Measurements from ENCODE around the gene GSTK1. TPM values are rescaled to one million over a fixed set of nuclear protein-coding genes. Genes with fewer than 3 reads are reported as not detected.
"Not testable (repeated sequence)": the region's sequence is repeated elsewhere in the genome, so short reads cannot be mapped to it uniquely, and the experiment has no call there.

The GSTK1 gene
- total RNA-seq, 2 experiments from 2014 or later = 254 to 255 TPM

DNA sequence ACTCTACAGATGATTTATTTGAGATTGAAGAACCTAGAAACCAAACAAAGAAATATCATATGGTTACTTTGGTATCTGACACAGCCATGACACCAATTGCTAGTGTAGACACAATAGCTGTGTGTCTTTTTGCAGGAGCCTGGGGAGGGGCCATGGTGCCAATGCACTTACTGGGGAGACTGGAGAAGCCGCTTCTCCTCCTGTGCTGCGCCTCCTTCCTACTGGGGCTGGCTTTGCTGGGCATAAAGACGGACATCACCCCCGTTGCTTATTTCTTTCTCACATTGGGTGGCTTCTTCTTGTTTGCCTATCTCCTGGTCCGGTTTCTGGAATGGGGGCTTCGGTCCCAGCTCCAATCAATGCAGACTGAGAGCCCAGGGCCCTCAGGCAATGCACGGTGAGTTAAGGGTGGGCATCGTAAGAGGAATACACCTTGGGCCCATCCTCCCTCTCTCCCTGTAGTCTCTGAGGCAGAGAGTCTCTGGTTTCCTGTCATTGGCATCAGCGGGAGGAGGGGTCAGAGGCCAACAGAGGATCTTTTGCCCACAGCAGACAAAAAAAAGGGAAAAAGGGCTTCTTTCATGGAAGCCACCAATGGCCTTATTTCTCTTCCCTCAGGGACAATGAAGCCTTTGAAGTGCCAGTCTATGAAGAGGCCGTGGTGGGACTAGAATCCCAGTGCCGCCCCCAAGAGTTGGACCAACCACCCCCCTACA, 22.7 kb downstream of the GSTK1 start:
- ChIA-PET POLR2A (interaction anchor here (1.0 to 2.7 kb wide), 2 partner anchors 23 to 30 kb away, joined by 4 to 8 read pairs; partner anchors contain the start of gene GSTK1), CTCF (interaction anchor here (1.2 to 2.5 kb wide), 3 partner anchors 13 to 45 kb away, joined by 3 to 29 read pairs (median 13); partner anchors contain the start of gene GSTK1)
- Mint-ChIP-seq H3K27me3 (ENCODE audit: low read depth) (no peaks in the 10 kb centered on the region), H3K27ac (no peak overlapping the region), H3K4me1 (ENCODE audit: low read depth) (peaks cover 54% of the 10 kb centered on the region), H3K36me3 (ENCODE audit: low read depth) (peaks cover 34% of the 10 kb centered on the region), H3K9me3 (ENCODE audit: insufficient read depth) (peaks cover 12% of the 10 kb centered on the region), H3K4me3 (no peak overlapping the region)
- ATAC-seq = no peak
- DNase-seq = no peak

DNA sequence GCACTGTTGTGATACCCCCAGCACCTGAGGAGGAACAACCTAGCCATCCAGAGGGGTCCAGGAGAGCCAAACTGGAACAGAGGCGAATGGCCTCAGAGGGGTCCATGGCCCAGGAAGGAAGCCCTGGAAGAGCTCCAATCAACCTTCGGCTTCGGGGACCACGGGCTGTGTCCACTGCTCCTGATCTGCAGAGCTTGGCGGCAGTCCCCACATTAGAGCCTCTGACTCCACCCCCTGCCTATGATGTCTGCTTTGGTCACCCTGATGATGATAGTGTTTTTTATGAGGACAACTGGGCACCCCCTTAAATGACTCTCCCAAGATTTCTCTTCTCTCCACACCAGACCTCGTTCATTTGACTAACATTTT, 23.3 kb downstream of the GSTK1 start:
- ChIA-PET CTCF (interaction anchor here (1.1 to 2.5 kb wide), 4 partner anchors 13 to 129 kb away, joined by 3 to 29 read pairs (median 8); partner anchors contain the start of gene GSTK1), POLR2A (interaction anchor here (0.6 to 2.7 kb wide), 4 partner anchors 23 to 47 kb away, joined by 3 to 8 read pairs (median 4); partner anchors contain the start of gene GSTK1)
- no peak for DNase-seq
- Mint-ChIP-seq H3K4me1 (ENCODE audit: low read depth) (peaks cover 58% of the 10 kb centered on the region), H3K36me3 (ENCODE audit: low read depth) (peaks cover 39% of the 10 kb centered on the region), H3K4me3 (no peak overlapping the region), H3K27ac (peak overlapping the region; percentile 39), H3K9me3 (ENCODE audit: insufficient read depth) (peaks cover 12% of the 10 kb centered on the region), H3K27me3 (ENCODE audit: low read depth) (no peaks in the 10 kb centered on the region)
- ATAC-seq = no peak

DNA sequence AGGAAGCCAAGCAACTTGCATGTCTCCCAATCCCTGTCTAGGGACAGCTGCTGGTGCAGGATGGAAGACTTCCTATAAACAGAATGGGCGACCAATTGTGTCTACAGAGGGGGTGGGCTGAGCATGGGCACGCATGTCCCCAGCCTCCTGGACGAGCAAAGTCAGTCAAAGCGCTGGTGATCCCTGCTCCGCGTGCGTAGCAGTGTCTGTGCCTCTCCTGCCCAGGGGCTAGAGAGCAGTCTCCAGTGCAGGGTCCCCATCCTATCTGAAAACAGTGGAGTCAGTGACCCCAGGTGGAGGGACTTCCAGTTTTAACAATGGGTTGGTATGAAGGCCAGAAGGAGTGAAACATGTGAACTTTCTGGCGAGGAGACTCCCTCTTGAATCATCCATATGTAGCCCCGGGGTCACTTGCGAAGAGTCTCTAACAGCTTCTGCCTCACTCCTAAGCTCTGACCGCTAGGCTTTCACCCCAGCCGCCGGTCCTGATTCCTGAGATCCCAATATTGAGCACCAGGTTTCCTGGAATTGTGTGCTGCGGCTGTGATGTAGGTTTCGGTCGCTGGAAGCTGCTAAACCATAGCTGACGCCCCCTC, 24.2 kb downstream of the GSTK1 start:
- DNase-seq = no peak
- POLR2A ChIA-PET = interaction anchor here (0.6 to 2.7 kb wide), 14 partner anchors 8 to 120 kb away, joined by 3 to 17 read pairs (median 5); partner anchors contain the start of gene GSTK1
- H3K4me1 Mint-ChIP-seq (ENCODE audit: low read depth) = peaks cover 56% of the 10 kb centered on the region
- no peaks in the 10 kb centered on the region for H3K27me3 Mint-ChIP-seq (ENCODE audit: low read depth)
- peak overlapping the region; percentile 94 for H3K27ac Mint-ChIP-seq
- peak overlapping the region; percentile 93 for H3K4me3 Mint-ChIP-seq
- CTCF ChIA-PET = interaction anchor here (1.0 to 2.5 kb wide), 13 partner anchors 8 to 128 kb away, joined by 3 to 29 read pairs (median 5); partner anchors contain the start of gene GSTK1
- peaks cover 12% of the 10 kb centered on the region for H3K9me3 Mint-ChIP-seq (ENCODE audit: insufficient read depth)
- H3K36me3 Mint-ChIP-seq (ENCODE audit: low read depth) = peaks cover 46% of the 10 kb centered on the region
- no peak for ATAC-seq

DNA sequence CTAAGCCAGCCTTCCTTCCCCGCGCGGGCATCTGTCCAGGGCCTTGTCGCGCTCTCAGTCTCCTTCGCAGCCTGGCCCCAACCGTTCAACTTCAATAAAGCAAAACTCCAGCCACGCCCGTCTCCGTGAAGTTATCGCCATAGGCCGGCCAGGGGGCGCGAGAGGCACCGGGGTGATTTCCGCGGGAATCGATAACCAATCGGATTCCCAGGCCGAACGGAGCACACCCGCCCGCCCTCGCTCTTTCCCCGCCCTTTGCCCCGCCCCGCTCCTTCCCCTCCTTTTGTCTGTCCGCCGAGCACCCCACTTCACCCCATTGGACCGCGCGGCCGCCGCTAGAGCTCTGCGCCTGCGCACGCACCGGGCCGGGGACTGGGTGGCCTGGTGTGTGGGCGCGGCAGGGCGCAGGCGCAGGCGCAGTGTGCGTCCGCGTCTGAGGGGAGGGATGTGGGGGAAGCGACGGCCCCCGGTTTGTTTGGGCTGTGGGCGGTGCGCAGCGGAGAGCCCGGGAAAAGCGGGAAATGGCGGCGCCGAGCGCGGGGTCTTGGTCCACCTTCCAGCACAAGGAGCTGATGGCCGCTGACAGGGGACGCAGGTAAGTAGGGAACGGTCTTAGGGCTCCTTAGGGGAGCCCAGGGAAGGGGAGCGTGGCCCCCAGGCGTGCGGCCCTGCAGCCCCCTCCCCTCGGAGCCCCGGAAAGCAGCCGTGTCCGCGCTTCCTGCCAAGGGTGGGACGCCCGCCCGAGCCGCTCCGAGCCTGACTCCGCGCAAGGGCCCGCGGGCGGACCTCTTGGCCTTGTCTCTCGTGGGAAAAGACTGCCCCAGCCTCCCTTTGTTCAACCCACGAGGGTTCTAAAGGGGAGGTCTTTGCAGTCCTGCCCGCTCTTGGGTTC, 24.9 kb downstream of the GSTK1 start, which contains the start of gene CASP2:
CASP2 (plus strand) TSS at position 417 of the 892 bp plus-strand sequence; CDS start at position 522, 105 bp downstream.
- ATAC-seq (peak; percentile 97), DNase-seq (peak; percentile 99)
- Mint-ChIP-seq H3K9me3 (ENCODE audit: insufficient read depth) (peaks cover 12% of the 10 kb centered on the region), H3K4me3 (peak within 1 kb of the TSS; percentile 93), H3K27me3 (ENCODE audit: low read depth) (no peaks in the 10 kb centered on the region), H3K36me3 (ENCODE audit: low read depth) (peaks cover 51% of the 10 kb centered on the region), H3K4me1 (ENCODE audit: low read depth) (peaks cover 55% of the 10 kb centered on the region), H3K27ac (peak within 1 kb of the TSS; percentile 94)
- CTCF ChIA-PET = interaction anchor here (1.0 to 2.5 kb wide), 12 partner anchors 9 to 92 kb away, joined by 3 to 29 read pairs (median 5); partner anchors contain the start of gene GSTK1
- POLR2A ChIA-PET = interaction anchor here (0.6 to 2.7 kb wide), 16 partner anchors 9 to 1549 kb away, joined by 3 to 17 read pairs (median 5); partner anchors contain the start of gene GSTK1

DNA sequence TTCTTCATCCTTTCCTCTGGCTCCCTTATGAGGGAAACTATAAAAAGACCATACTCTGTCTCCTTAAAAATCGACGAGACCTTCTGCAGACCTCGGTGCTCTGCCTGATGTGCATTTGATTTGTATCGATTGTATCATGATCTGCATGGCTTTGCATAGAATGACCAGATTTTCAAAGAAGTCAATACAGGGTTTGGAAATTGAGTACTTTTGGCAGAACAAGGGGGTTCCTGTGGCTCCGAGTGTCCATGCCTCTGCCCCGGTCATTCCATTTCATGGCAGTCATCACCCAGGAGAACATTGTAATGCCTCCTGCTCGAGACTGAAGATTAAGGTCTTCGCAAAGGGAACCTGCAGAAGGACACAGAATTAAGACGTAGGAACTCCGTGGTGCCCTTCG, 25.6 kb downstream of the GSTK1 start:
- Mint-ChIP-seq H3K4me3 (peak overlapping the region; percentile 93), H3K9me3 (ENCODE audit: insufficient read depth) (peaks cover 12% of the 10 kb centered on the region), H3K36me3 (ENCODE audit: low read depth) (peaks cover 57% of the 10 kb centered on the region), H3K27me3 (ENCODE audit: low read depth) (no peaks in the 10 kb centered on the region), H3K4me1 (ENCODE audit: low read depth) (peaks cover 55% of the 10 kb centered on the region), H3K27ac (peak overlapping the region; percentile 86)
- POLR2A ChIA-PET = interaction anchor here (0.6 to 2.7 kb wide), 11 partner anchors 11 to 1548 kb away, joined by 3 to 17 read pairs (median 6); partner anchors contain the start of gene GSTK1
- ATAC-seq (no peak), DNase-seq (no peak)
- CTCF ChIA-PET = interaction anchor here (1.2 to 2.5 kb wide), 4 partner anchors 8 to 48 kb away, joined by 4 to 29 read pairs (median 12); no protein-coding TSS in a partner anchor

DNA sequence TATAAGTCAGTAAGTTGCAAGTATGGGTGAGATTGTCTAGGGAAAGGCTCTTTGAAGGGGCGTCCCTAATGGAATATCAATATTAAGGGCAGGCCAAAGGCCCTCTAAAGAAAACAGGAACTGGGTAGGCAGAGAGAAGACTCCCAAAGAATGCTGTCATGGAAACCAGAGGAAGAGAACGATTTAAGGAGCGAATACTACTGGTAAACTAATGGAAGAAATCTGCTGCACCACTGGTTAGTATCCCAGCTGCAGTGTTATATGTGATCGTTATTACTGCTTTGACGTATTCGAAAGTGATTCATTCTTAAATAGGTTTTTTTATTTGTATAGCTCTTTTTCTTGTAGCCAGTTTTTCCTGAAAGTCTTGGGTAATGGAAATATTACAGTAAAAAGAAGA, 26.2 kb downstream of the GSTK1 start:
- Mint-ChIP-seq H3K27me3 (ENCODE audit: low read depth) (no peaks in the 10 kb centered on the region), H3K9me3 (ENCODE audit: insufficient read depth) (peaks cover 12% of the 10 kb centered on the region), H3K4me1 (ENCODE audit: low read depth) (peaks cover 55% of the 10 kb centered on the region), H3K36me3 (ENCODE audit: low read depth) (peaks cover 63% of the 10 kb centered on the region), H3K27ac (peak overlapping the region; percentile 86), H3K4me3 (peak overlapping the region; percentile 93)
- ChIA-PET POLR2A (interaction anchor here (0.8 to 1.4 kb wide), 3 partner anchors 10 to 26 kb away, joined by 3 to 6 read pairs (median 4); partner anchors contain the start of gene GSTK1), CTCF (interaction anchor here (0.6 to 13.9 kb wide), 7 partner anchors 10 to 86 kb away, joined by 3 to 274 read pairs (median 3); no protein-coding TSS in a partner anchor)
- DNase-seq (no peak), ATAC-seq (no peak)

DNA sequence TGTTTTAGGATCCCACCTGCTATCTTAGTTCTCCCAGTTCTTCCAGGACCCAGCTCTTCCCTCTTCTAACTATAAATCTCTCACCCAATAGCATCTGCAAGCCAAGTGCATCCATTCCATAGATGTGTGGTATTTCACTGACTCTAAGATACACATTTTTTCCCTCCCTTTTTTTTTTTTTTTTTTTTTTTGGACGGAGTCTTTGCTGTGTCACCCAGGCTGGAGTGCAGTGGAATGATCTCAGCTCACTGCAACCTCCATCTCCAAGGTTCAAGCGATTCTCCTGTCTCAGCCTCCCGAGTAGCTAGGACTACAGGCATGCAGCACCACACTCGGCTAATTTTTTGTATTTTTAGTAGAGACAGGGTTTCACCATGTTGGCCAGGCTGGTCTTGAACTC, 26.6 kb downstream of the GSTK1 start:
- peak overlapping the region; percentile 86 for H3K27ac Mint-ChIP-seq
- CTCF ChIA-PET = interaction anchor here (0.9 to 13.9 kb wide), 6 partner anchors 9 to 86 kb away, joined by 3 to 274 read pairs (median 4); no protein-coding TSS in a partner anchor
- peaks cover 12% of the 10 kb centered on the region for H3K9me3 Mint-ChIP-seq (ENCODE audit: insufficient read depth)
- peak overlapping the region; percentile 93 for H3K4me3 Mint-ChIP-seq
- ATAC-seq; H3K27me3 Mint-ChIP-seq (ENCODE audit: low read depth); DNase-seq: not testable (repeated sequence)
- peaks cover 68% of the 10 kb centered on the region for H3K36me3 Mint-ChIP-seq (ENCODE audit: low read depth)
- peaks cover 55% of the 10 kb centered on the region for H3K4me1 Mint-ChIP-seq (ENCODE audit: low read depth)
- POLR2A ChIA-PET = interaction anchor here (0.8 to 1.4 kb wide), 4 partner anchors 10 to 27 kb away, joined by 3 to 6 read pairs (median 4); partner anchors contain the start of gene GSTK1

DNA sequence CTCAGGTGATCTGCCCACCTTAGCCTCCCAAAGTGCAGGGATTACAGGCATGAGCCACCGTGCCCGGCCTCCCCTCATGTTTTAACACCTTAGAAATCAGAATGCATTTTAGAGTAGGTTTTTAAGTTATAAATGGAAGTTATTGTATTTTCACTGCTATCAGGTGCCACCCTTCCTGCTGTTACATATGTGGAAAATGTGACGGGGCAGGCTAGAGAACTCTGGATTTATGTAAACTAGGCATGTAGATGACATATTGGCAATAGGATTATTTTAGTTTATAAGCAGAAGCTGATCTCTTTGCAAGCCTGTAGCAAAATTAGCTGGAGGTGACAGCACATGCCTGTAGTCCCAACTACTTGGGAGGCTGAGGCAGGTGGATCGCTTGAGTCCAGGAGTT, 27.1 kb downstream of the GSTK1 start:
- ATAC-seq = no peak
- POLR2A ChIA-PET = interaction anchor here (0.6 to 1.4 kb wide), 4 partner anchors 9 to 27 kb away, joined by 3 to 6 read pairs (median 4); partner anchors contain the start of gene GSTK1
- Mint-ChIP-seq H3K36me3 (ENCODE audit: low read depth) (peaks cover 72% of the 10 kb centered on the region), H3K4me3 (peak overlapping the region; percentile 93), H3K27me3 (ENCODE audit: low read depth) (no peaks in the 10 kb centered on the region), H3K27ac (peak overlapping the region; percentile 86), H3K9me3 (ENCODE audit: insufficient read depth) (peaks cover 12% of the 10 kb centered on the region), H3K4me1 (ENCODE audit: low read depth) (peaks cover 59% of the 10 kb centered on the region)
- DNase-seq = no peak
- CTCF ChIA-PET = interaction anchor here (0.8 to 13.9 kb wide), 6 partner anchors 9 to 85 kb away, joined by 3 to 274 read pairs (median 4); no protein-coding TSS in a partner anchor

DNA sequence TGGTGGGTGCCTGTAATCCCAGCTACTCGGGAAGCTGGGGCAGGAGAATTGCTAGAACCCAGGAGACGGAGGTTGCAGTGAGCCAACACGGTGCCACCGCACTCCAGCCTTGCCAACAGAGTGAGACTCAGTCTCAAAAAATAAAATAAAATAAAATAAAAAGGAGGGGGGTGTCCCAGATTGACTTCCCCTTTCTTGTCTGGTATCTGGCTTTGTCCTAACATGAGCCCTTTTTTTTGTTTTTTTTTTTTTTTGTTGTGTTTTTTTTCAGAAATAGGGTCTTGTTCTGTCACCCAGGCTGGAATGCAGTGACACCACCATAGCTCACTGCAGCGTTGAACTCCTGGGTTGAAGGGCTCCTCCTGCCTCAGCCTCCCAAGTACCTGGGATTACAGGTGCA, 29.6 kb downstream of the GSTK1 start:
- Mint-ChIP-seq H3K4me3 (no peak overlapping the region), H3K36me3 (ENCODE audit: low read depth) (peaks cover 84% of the 10 kb centered on the region), H3K4me1 (ENCODE audit: low read depth) (peaks cover 65% of the 10 kb centered on the region), H3K27me3 (ENCODE audit: low read depth) (no peaks in the 10 kb centered on the region), H3K27ac (no peak overlapping the region), H3K9me3 (ENCODE audit: insufficient read depth) (peaks cover 1% of the 10 kb centered on the region)
- ATAC-seq (no peak), DNase-seq (no peak)
- POLR2A ChIA-PET = interaction anchor here (1.1 to 1.6 kb wide), 4 partner anchors 13 to 53 kb away, joined by 3 to 4 read pairs (median 3); no protein-coding TSS in a partner anchor
- CTCF ChIA-PET = interaction anchor here (0.8 to 13.9 kb wide), 8 partner anchors 8 to 124 kb away, joined by 3 to 274 read pairs (median 5); partner anchors contain the start of gene GSTK1

DNA sequence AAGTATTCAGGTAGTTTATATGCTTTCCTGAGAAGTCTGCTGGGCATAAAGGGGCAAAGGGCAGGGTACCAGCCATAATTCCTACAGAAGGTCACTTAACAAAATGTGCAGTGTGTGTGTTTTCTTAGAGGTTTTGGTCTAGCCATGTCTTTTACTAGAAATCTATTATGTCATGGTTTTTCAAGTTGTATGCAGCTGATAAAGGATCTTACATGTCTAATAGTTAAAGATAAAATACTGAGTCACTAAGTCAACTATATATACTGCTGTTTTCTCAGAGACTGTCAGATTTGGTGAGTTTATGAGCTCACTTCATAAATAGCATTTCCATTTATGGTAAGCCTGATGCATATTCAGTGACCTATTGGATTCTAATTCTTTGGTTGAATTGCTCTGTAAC, 32.6 kb downstream of the GSTK1 start:
- Mint-ChIP-seq H3K36me3 (ENCODE audit: low read depth) (peaks cover 90% of the 10 kb centered on the region), H3K9me3 (ENCODE audit: insufficient read depth) (no peaks in the 10 kb centered on the region), H3K4me1 (ENCODE audit: low read depth) (peaks cover 64% of the 10 kb centered on the region), H3K27ac (peak overlapping the region; percentile 30), H3K4me3 (no peak overlapping the region), H3K27me3 (ENCODE audit: low read depth) (no peaks in the 10 kb centered on the region)
- DNase-seq (no peak), ATAC-seq (no peak)
- ChIA-PET POLR2A (interaction anchor here (0.9 to 1.3 kb wide), 4 partner anchors 16 to 52 kb away, joined by 3 to 5 read pairs (median 4); no protein-coding TSS in a partner anchor), CTCF (interaction anchor here (1.0 to 13.9 kb wide), 10 partner anchors 8 to 84 kb away, joined by 3 to 274 read pairs (median 3); partner anchors contain the start of gene CASP2)

Measured in activated CD8-positive, alpha-beta T cell treated with anti-CD3 and anti-CD28 coated beads, Interleukin-2, amount 10 ng/mL, durations not matched to agents 7 days and 5 days (primary cell).